GM19455 (cell line): ENCODE measurements around the gene PPOX.

Experiments
- ATAC-seq: cut with Tn5 transposase; IDR thresholded peaks from one replicate; pipeline ENCODE4 v1.9.1; 2021; ENCODE audit not compliant: unreplicated experiment

The PPOX gene

GRCh38 chr1:161153176-161153575 lies 13.1 kb upstream of the PPOX start:
- ATAC-seq: no peak

GRCh38 chr1:161153682-161154337 lies 12.4 kb upstream of the PPOX start, which contains the start of gene UFC1:
Gene UFC1, plus strand, starts transcription at chr1:161153978. Its CDS starts 20 bp downstream, at chr1:161153998.
- peak; percentile 85 for ATAC-seq

GRCh38 chr1:161157867-161158266 lies 8.4 kb upstream of the PPOX start:
- ATAC-seq: no peak

GRCh38 chr1:161158316-161159010 lies 7.8 kb upstream of the PPOX start:
- ATAC-seq: no peak

GRCh38 chr1:161159087-161159912 lies 6.9 kb upstream of the PPOX start, which contains the start of gene USP21:
Gene USP21, plus strand, starts transcription at chr1:161159500. Its CDS starts 1,141 bp downstream, at chr1:161160641.
- ATAC-seq: peak; percentile 78

- no peak for ATAC-seq
Observed at GRCh38 chr1:161159913-161160243, 6.3 kb upstream of the PPOX start.

GRCh38 chr1:161160671-161161145 lies 5.5 kb upstream of the PPOX start:
- ATAC-seq: no peak

- no peak for ATAC-seq
Observed at GRCh38 chr1:161161652-161162051, 4.6 kb upstream of the PPOX start.

GRCh38 chr1:161162052-161162451 lies 4.2 kb upstream of the PPOX start:
- no peak for ATAC-seq

- no peak for ATAC-seq
Observed at GRCh38 chr1:161162806-161163205, 3.4 kb upstream of the PPOX start.

GRCh38 chr1:161163793-161164192 lies 2.4 kb upstream of the PPOX start:
- no peak for ATAC-seq

GRCh38 chr1:161164901-161165610 lies 1.2 kb upstream of the PPOX start:
- no peak for ATAC-seq

GRCh38 chr1:161166669-161167548 lies 683 bp downstream of the PPOX start:
- ATAC-seq: no peak

GRCh38 chr1:161168906-161169305 lies 2.7 kb downstream of the PPOX start:
- ATAC-seq: no peak

- ATAC-seq: no peak
Observed at GRCh38 chr1:161171191-161171590, 5.0 kb downstream of the PPOX start.

- no peak for ATAC-seq
Observed at GRCh38 chr1:161171696-161172095, 5.5 kb downstream of the PPOX start.

- ATAC-seq: no peak
Observed at GRCh38 chr1:161172349-161172748, 6.1 kb downstream of the PPOX start.

GRCh38 chr1:161172776-161173376 lies 6.7 kb downstream of the PPOX start:
- ATAC-seq: no peak

- no peak for ATAC-seq
Observed at GRCh38 chr1:161173711-161174110, 7.5 kb downstream of the PPOX start.

GRCh38 chr1:161174911-161175310 lies 8.7 kb downstream of the PPOX start:
- no peak for ATAC-seq
